LNCaP clone FGC (cell line): ENCODE results near the gene TOP3B.
A peak's percentile ranks its signal among the peaks of the same experiment; 100 is the strongest.

Source experiments
- DNase-seq: peaks from one replicate; pipeline ENCODE4 v3.0.0-alpha.2; 2011; ENCODE audit warnings: low read depth
- H3K4me3 ChIP-seq: 2 replicates; pipeline ENCODE4 v1.5.1; 2011; ENCODE audit warnings: mild to moderate bottlenecking, low read depth, low read length, control low read depth
- TF ChIP-seq, protein P1 (sequence below): IDR thresholded peaks from 2 replicates; pipeline ENCODE4 v1.5.1; 2012; ENCODE audit warnings: mild to moderate bottlenecking; ENCODE audit not compliant: control insufficient read depth, insufficient read depth; ENCODE audit errors: extremely low read depth

TOP3B gene, protein sequence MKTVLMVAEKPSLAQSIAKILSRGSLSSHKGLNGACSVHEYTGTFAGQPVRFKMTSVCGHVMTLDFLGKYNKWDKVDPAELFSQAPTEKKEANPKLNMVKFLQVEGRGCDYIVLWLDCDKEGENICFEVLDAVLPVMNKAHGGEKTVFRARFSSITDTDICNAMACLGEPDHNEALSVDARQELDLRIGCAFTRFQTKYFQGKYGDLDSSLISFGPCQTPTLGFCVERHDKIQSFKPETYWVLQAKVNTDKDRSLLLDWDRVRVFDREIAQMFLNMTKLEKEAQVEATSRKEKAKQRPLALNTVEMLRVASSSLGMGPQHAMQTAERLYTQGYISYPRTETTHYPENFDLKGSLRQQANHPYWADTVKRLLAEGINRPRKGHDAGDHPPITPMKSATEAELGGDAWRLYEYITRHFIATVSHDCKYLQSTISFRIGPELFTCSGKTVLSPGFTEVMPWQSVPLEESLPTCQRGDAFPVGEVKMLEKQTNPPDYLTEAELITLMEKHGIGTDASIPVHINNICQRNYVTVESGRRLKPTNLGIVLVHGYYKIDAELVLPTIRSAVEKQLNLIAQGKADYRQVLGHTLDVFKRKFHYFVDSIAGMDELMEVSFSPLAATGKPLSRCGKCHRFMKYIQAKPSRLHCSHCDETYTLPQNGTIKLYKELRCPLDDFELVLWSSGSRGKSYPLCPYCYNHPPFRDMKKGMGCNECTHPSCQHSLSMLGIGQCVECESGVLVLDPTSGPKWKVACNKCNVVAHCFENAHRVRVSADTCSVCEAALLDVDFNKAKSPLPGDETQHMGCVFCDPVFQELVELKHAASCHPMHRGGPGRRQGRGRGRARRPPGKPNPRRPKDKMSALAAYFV

DNA sequence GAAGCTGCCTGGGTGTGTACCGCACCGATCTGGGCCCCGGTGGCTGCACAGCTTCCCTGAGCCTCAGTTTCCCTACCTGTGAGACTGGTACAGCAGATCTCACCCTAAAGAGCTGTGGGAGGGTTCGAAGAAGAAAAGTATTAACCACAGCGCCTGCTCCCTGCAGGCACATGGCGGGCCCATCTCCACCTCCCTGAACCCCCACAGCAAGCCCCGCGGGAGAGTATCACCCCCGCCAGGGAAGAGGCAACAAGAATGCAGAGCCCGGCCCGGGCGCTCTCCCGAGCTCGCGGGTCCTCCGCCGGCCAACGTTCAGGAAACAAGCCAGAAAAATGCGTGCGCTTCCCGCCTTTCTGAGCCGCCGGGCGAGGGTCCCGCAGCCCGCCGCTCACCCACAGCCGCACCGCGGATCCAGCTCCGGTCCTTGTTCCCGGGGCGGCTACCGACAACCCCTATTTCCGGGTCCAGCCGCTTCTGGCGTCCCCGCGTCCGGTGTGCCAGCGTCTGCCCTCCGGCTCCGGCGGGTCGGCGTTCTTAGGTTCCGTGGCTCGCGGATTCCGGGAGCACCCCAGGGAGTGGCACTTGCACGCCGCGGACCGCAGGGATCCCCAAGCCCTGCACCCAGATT, at the start of gene TOP3B:
TSS of gene TOP3B (minus strand) at position 450 of the 628 bp plus-strand sequence. CDS start 7,078 bp downstream, outside the sequence.
- peak within 1 kb of the TSS; percentile 90 for H3K4me3 ChIP-seq
- TF ChIP-seq, protein P1, sequence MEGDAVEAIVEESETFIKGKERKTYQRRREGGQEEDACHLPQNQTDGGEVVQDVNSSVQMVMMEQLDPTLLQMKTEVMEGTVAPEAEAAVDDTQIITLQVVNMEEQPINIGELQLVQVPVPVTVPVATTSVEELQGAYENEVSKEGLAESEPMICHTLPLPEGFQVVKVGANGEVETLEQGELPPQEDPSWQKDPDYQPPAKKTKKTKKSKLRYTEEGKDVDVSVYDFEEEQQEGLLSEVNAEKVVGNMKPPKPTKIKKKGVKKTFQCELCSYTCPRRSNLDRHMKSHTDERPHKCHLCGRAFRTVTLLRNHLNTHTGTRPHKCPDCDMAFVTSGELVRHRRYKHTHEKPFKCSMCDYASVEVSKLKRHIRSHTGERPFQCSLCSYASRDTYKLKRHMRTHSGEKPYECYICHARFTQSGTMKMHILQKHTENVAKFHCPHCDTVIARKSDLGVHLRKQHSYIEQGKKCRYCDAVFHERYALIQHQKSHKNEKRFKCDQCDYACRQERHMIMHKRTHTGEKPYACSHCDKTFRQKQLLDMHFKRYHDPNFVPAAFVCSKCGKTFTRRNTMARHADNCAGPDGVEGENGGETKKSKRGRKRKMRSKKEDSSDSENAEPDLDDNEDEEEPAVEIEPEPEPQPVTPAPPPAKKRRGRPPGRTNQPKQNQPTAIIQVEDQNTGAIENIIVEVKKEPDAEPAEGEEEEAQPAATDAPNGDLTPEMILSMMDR: no peak
- DNase-seq: no peak

DNA sequence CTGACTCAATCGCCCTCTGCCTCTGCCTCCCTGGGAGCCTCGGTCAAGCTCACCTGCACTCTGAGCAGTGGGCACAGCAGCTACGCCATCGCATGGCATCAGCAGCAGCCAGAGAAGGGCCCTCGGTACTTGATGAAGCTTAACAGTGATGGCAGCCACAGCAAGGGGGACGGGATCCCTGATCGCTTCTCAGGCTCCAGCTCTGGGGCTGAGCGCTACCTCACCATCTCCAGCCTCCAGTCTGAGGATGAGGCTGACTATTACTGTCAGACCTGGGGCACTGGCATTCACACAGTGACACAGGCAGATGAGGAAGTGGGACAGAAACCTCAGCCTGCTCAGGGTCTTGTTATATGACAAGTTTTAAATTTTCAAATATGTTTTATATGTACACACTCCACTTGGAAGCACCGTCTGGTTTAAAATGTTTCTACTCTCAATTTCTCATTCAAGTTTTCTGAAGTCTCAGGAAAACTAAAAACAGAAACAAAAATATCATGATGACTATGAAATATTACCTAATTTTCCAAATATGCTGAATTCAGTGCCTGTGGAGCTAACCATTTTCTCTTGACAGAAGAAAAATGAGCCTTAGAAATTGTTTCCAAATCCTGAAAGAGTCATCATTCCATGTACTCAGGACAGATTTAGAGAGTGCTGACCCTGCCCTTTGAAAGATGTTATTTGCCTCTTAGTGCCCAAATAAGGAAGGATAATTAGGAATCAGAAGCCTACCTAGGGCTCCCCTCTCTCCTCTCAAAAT, 48.8 kb upstream of the TOP3B start:
- no peak for DNase-seq
- TF ChIP-seq, protein P1: no peak
- no peak overlapping the region for H3K4me3 ChIP-seq

DNA sequence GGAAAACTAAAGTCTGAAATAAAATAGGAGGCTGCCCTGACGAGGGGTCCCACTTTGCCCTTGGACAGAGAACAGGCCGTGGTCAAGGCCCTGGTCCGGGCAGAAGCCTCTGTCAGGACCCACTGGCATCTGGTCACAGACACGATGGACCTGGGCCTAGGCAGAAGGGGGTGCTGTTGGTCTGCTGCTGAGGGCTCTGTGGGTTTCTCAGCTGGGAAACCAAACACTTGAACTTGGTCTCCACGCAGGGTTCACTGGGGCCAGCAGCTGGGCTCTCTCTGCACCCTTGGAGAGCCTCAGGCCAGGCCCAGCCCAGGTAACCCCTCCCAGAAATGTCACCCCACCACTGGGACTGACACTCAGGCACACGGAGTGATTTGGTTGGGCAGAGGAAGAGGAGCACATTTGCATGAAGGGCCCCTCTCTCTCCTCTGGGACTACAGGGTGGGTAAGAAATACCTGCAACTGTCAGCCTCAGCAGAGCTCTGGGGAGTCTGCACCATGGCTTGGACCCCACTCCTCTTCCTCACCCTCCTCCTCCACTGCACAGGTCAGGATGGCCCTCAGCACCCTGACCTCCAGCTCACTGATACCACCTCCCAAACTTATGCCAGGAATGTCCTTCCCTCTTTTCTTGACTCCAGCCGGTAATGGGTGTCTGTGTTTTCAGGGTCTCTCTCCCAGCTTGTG, 48.1 kb upstream of the TOP3B start:
- DNase-seq: no peak
- TF ChIP-seq, protein P1: peak; percentile 37
- H3K4me3 ChIP-seq: no peak overlapping the region

DNA sequence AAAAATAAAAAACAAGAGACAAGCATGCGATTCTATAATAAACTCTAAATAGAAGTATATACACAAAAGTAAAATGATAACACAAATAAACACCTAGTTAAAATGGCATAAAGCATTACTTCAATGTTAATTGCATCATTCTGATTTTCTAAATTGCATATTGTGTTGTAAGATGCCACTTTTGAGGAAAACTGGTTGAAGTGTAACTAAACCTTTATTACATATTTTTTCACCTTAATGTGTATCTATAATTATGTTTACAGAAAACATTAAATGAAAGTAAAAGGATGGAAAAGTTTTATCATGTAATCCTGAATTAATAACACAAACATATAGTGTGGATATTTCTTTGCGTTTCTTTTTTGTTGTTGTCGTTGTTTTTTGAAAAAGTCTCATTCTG, 45.4 kb upstream of the TOP3B start:
- DNase-seq: no peak
- TF ChIP-seq, protein P1: no peak
- H3K4me3 ChIP-seq: no peak overlapping the region

DNA sequence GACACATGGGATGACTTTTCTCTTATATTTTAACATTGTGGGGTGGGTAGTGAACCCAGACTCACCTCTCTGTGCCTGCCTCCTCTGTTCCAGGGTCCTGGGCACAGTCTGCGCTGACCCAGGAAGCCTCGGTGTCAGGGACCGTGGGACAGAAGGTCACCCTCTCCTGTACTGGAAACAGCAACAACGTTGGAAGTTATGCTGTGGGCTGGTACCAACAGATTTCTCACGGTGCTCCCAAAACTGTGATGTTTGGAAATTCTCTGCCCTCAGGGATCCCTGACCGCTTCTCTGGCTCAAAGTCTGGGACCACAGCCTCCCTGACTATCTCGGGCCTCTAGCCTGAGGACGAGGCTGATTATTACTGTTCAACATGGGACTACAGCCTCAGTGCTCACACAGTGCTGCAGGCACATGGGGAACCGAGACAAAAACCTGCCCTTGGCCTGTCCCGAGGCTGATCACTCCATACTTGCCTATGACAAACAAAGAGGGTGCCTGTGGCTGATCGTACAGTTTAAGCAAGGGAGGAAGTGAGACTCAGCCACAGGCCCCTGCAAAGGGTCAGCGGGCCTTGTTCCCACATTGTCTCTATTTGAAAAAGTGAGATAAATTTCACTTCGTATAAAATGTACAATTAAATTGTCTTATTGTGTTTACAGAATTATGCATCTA, 43.7 kb upstream of the TOP3B start:
- TF ChIP-seq, protein P1: no peak
- no peak overlapping the region for H3K4me3 ChIP-seq
- DNase-seq: no peak
